ENCODE measurements around the gene SOCS7. TPM values are rescaled to one million over a fixed set of nuclear protein-coding genes. Genes with fewer than 3 reads are reported as not detected.

Gene SOCS7
- total and polyA plus RNA-seq, 2 experiments from 2014 or later: 1.3 to 6.8 TPM

DNA sequence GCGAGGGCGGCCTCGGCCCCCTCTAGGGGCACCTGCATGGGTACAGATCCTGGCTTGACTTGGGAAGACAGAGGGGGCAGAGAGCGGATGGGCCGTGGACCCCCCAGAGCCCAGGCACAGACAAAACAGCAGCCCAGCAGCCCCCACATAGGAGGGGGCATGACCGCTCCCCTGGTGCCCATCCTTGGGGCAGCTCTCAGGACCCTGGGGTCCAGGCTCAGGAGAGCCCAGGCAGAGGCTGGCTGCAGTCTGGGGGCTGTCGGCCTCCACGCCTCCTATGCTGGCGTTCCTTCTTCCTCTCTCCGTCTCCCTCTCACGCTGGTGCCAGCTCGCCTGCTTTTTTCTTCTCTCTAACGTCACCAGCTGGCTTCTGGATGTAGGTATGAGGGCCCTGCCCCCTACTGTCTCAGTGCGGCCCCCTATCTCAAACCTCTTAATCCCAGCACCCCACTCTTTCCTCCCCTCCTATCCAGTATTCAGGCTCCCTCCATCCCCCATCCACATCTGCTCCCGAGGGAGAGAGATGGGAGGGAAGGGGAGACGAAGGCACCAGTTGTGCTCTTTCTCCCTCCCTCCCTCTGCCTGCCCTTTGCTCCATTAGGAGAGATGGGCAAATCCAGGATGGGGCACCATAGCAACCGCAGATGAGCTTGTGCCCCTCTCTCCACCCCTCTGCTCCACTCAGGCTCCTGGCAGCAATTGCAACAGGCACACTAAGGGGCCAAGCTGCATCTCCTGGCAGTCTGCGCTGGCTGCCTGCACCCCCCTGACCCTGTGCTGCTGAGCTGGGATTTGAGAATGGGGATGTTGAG is 7.8 kb upstream of the SOCS7 start, which contains the start of gene GPR179:
TSS of gene GPR179 (minus strand) at position 349 of the 812 bp plus-strand sequence. CDS start at position 182, 167 bp downstream.
- H2AFZ ChIP-seq: no peak within 1 kb of the TSS
- no peak within 1 kb of the TSS for H3K27ac ChIP-seq
- H3K9ac ChIP-seq: no peak within 1 kb of the TSS
- no peaks in the 10 kb centered on the region for H3K9me2 ChIP-seq (ENCODE audit: insufficient read depth)
- H3K4me2 ChIP-seq (ENCODE audit: unreplicated experiment): no peak within 1 kb of the TSS
- H4K20me1 ChIP-seq (ENCODE audit: insufficient read depth): no peaks in the 10 kb centered on the region
- no peaks in the 10 kb centered on the region for H3K79me2 ChIP-seq (ENCODE audit: insufficient read depth)
- H3K9me3 ChIP-seq (ENCODE audit: low read depth): no peaks in the 10 kb centered on the region
- 59 to 60% methylated on average over 16 to 18 of the region's 18 CpGs for WGBS, 2 experiments (ENCODE audit: low coverage in 1 of 2, low lambda C conversion rate in 2 of 2, missing lambda C conversion rate in 2 of 2)
- TF ChIP-seq EZH2 (IDR thresholded peaks at IDR 0.05; ENCODE audit: insufficient read depth, poor library complexity, severe bottlenecking) (no peak), EZH2phosphoT487 (IDR thresholded peaks at IDR 0.05; ENCODE audit: insufficient read depth, low read depth) (no peak)
- no peak for DNase-seq
- no peaks in the 10 kb centered on the region for H3F3A ChIP-seq (ENCODE audit: insufficient read depth)
- in situ Hi-C loops (cut with MboI): no loop called here
- H3K36me3 ChIP-seq (ENCODE audit: low read depth): no peaks in the 10 kb centered on the region
- H3K4me3 ChIP-seq: no peak within 1 kb of the TSS
- no peaks in the 10 kb centered on the region for H3K27me3 ChIP-seq (replicated peaks; ENCODE audit: insufficient read depth)
- H3K4me1 ChIP-seq (ENCODE audit: insufficient read depth): no peaks in the 10 kb centered on the region

DNA sequence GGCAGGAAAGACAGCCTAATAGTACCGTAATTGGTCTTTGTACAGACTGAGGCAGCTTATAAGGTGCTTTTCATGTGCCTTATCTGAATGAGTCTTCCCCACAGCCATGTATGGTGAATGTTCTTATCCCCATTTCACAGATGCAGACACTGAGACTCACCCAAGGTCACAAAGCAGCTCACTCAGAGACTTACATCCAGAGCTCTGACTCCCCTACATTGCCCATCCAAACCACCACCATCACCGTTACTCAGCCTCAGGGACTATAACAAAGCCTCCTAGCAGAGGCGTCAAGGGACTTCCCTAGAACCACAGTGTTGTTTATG is 7.3 kb upstream of the SOCS7 start:
- Histone ChIP-seq H3K4me2 (ENCODE audit: unreplicated experiment) (no peak overlapping the region), H3K27me3 (replicated peaks; ENCODE audit: insufficient read depth) (no peaks in the 10 kb centered on the region), H3K27ac (no peak overlapping the region), H3K36me3 (ENCODE audit: low read depth) (no peaks in the 10 kb centered on the region), H3F3A (ENCODE audit: insufficient read depth) (no peaks in the 10 kb centered on the region), H3K79me2 (ENCODE audit: insufficient read depth) (no peaks in the 10 kb centered on the region), H3K9ac (no peak overlapping the region), H4K20me1 (ENCODE audit: insufficient read depth) (no peaks in the 10 kb centered on the region), H3K4me3 (no peak overlapping the region), H3K4me1 (ENCODE audit: insufficient read depth) (no peaks in the 10 kb centered on the region), H2AFZ (no peak overlapping the region), H3K9me3 (ENCODE audit: low read depth) (no peaks in the 10 kb centered on the region), H3K9me2 (ENCODE audit: insufficient read depth) (no peaks in the 10 kb centered on the region)
- 85 to 92% methylated on average over 3 of the region's 3 CpGs for WGBS, 2 experiments (ENCODE audit: low coverage in 1 of 2, low lambda C conversion rate in 2 of 2, missing lambda C conversion rate in 2 of 2)
- no peak for DNase-seq
- TF ChIP-seq EZH2phosphoT487 (IDR thresholded peaks at IDR 0.05; ENCODE audit: insufficient read depth, low read depth) (no peak), EZH2 (IDR thresholded peaks at IDR 0.05; ENCODE audit: insufficient read depth, poor library complexity, severe bottlenecking) (no peak)
- in situ Hi-C loops (cut with MboI): no loop called here

DNA sequence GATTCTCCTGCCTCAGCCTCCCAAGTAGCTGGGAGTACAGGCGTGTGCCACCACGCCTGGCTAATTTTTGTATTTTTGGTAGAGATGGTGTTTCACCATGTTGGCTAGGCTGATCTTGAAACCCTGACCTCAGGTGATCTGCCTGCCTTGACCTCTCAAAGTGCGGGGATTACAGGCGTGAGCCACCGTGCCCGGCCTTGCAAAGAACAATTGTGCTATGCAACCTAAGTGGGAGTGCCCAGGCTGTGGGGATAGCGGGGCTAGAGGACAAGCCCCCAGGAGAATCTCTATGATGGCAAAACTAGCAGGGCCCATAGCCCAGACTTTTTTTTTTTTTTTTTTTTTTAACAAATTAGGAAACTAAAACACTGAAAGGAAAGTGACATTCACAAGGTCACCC is 5.9 kb upstream of the SOCS7 start:
- Histone ChIP-seq H3K4me3 (no peak overlapping the region), H3K4me1 (ENCODE audit: insufficient read depth) (no peaks in the 10 kb centered on the region), H2AFZ (no peak overlapping the region), H3K27me3 (replicated peaks; ENCODE audit: insufficient read depth) (no peaks in the 10 kb centered on the region), H3K27ac (no peak overlapping the region), H3F3A (ENCODE audit: insufficient read depth) (no peaks in the 10 kb centered on the region), H3K79me2 (ENCODE audit: insufficient read depth) (no peaks in the 10 kb centered on the region), H3K36me3 (ENCODE audit: low read depth) (no peaks in the 10 kb centered on the region), H4K20me1 (ENCODE audit: insufficient read depth) (no peaks in the 10 kb centered on the region), H3K9me2 (ENCODE audit: insufficient read depth) (no peaks in the 10 kb centered on the region), H3K9ac (no peak overlapping the region), H3K9me3 (ENCODE audit: low read depth) (no peaks in the 10 kb centered on the region), H3K4me2 (ENCODE audit: unreplicated experiment) (no peak overlapping the region)
- DNase-seq: no peak
- TF ChIP-seq EZH2 (IDR thresholded peaks at IDR 0.05; ENCODE audit: insufficient read depth, poor library complexity, severe bottlenecking) (no peak), EZH2phosphoT487 (IDR thresholded peaks at IDR 0.05; ENCODE audit: insufficient read depth, low read depth) (no peak)
- 91 to 96% methylated on average over 7 of the region's 7 CpGs for WGBS, 2 experiments (ENCODE audit: low coverage in 1 of 2, low lambda C conversion rate in 2 of 2, missing lambda C conversion rate in 2 of 2)
- in situ Hi-C loops (cut with MboI): loop anchor here (5.0 kb wide), 1 partner anchor 62 kb away; no protein-coding TSS in a partner anchor

DNA sequence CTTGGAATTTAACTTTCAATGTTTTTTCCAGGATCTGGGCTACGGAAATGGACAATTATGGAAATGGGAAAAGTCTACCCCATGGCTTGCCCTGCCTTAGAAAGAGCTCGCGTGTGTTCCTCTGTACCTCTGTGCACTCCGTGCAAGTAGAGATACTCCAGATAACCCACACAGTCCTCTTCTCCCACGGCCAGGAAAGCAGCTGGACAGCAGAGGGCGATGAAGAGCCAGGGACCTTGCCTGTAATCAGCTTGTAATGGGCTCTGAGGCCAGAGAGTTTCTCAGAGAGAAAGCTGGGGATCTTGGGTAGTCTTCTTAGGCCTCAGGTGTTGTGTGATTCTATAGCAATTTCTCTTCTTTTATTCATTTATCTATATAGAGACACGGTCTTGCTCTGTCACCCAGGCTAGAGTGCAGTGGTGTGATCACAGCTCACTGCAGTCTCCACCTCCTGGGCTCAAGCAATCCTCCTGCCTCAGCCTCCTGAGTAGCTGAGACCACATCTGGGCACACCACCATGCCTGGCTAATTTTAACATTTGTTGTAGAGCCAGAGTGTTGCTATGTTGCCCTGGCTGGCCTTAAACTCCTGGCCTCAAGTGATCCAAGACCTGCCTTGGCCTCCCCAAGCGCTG is 2.4 kb upstream of the SOCS7 start:
- no peaks in the 10 kb centered on the region for H3K9me2 ChIP-seq (ENCODE audit: insufficient read depth)
- TF ChIP-seq EZH2phosphoT487 (IDR thresholded peaks at IDR 0.05; ENCODE audit: insufficient read depth, low read depth) (no peak), EZH2 (IDR thresholded peaks at IDR 0.05; ENCODE audit: insufficient read depth, poor library complexity, severe bottlenecking) (no peak)
- no peaks in the 10 kb centered on the region for H3F3A ChIP-seq (ENCODE audit: insufficient read depth)
- peaks cover 11% of the 10 kb centered on the region for H3K4me1 ChIP-seq (ENCODE audit: insufficient read depth)
- peaks cover 21% of the 10 kb centered on the region for H3K79me2 ChIP-seq (ENCODE audit: insufficient read depth)
- H2AFZ ChIP-seq: no peak overlapping the region
- no peak overlapping the region for H3K4me3 ChIP-seq
- DNase-seq: peak; percentile 86
- no peak overlapping the region for H3K4me2 ChIP-seq (ENCODE audit: unreplicated experiment)
- 13 to 15% methylated on average over 8 of the region's 8 CpGs for WGBS, 2 experiments (ENCODE audit: low coverage in 1 of 2, low lambda C conversion rate in 2 of 2, missing lambda C conversion rate in 2 of 2)
- no peaks in the 10 kb centered on the region for H3K27me3 ChIP-seq (replicated peaks; ENCODE audit: insufficient read depth)
- no peak overlapping the region for H3K9ac ChIP-seq
- no peaks in the 10 kb centered on the region for H3K36me3 ChIP-seq (ENCODE audit: low read depth)
- no peak overlapping the region for H3K27ac ChIP-seq
- H4K20me1 ChIP-seq (ENCODE audit: insufficient read depth): no peaks in the 10 kb centered on the region
- H3K9me3 ChIP-seq (ENCODE audit: low read depth): no peaks in the 10 kb centered on the region
- in situ Hi-C loops (cut with MboI): loop anchor here (5.0 kb wide), 1 partner anchor 58 kb away; no protein-coding TSS in a partner anchor
